ENCODE results near the gene TIMP3. TPM values are rescaled to one million over a fixed set of nuclear protein-coding genes. Genes with fewer than 3 reads are reported as not detected.

Gene TIMP3
- total RNA-seq, 1 donor from 2014 or later, result 288 TPM

- ATAC-seq, result no peak
- intact Hi-C loops (cut with DNase I), result loop anchor here (10.0 kb wide), 1 partner anchor 144 kb away; no protein-coding TSS in a partner anchor
Measured at GRCh38 chr22:32841175-32841574, 39.7 kb downstream of the TIMP3 start.

GRCh38 chr22:32842486-32842885, 41.0 kb downstream of the TIMP3 start:
- intact Hi-C loops (cut with DNase I), result loop anchor here (10.0 kb wide), 1 partner anchor 142 kb away; no protein-coding TSS in a partner anchor
- DNase-seq (ENCODE audit: missing footprints) (no peak), ATAC-seq (no peak)

More at GRCh38 chr22:32841175-32841574, 39.7 kb downstream of the TIMP3 start:
- DNase-seq (ENCODE audit: missing footprints), result no peak

GRCh38 chr22:32843300-32843699, 41.8 kb downstream of the TIMP3 start:
- intact Hi-C loops (cut with DNase I), result loop anchor here (10.0 kb wide), 1 partner anchor 142 kb away; no protein-coding TSS in a partner anchor
- DNase-seq (ENCODE audit: missing footprints), result no peak
- ATAC-seq, result no peak

- DNase-seq (ENCODE audit: missing footprints), result no peak
- intact Hi-C loops (cut with DNase I), result loop anchor here (10.0 kb wide), 1 partner anchor 141 kb away; no protein-coding TSS in a partner anchor
- ATAC-seq, result no peak
Measured at GRCh38 chr22:32844251-32844650, 42.7 kb downstream of the TIMP3 start.

- DNase-seq (ENCODE audit: missing footprints), result no peak
- intact Hi-C loops (cut with DNase I), result loop anchor here (10.0 kb wide), 1 partner anchor 138 kb away; no protein-coding TSS in a partner anchor
- ATAC-seq, result no peak
Measured at GRCh38 chr22:32846780-32847491, 45.4 kb downstream of the TIMP3 start.

GRCh38 chr22:32848226-32848625, 46.7 kb downstream of the TIMP3 start:
- intact Hi-C loops (cut with DNase I), result loop anchor here (10.0 kb wide), 1 partner anchor 137 kb away; no protein-coding TSS in a partner anchor
- no peak for ATAC-seq
- no peak for DNase-seq (ENCODE audit: missing footprints)

GRCh38 chr22:32849501-32849900, 48.0 kb downstream of the TIMP3 start:
- DNase-seq (ENCODE audit: missing footprints), result no peak
- ATAC-seq, result no peak
- intact Hi-C loops (cut with DNase I), result loop anchor here (10.0 kb wide), 1 partner anchor 135 kb away; no protein-coding TSS in a partner anchor

- no peak for DNase-seq (ENCODE audit: missing footprints)
- intact Hi-C loops (cut with DNase I), result loop anchor here (5.0 kb wide), 2 partner anchors 33 to 37 kb away; no protein-coding TSS in a partner anchor
- ATAC-seq, result no peak
Measured at GRCh38 chr22:32850157-32850556, 48.7 kb downstream of the TIMP3 start.

- peak; percentile 90 for DNase-seq (ENCODE audit: missing footprints)
- intact Hi-C loops (cut with DNase I), result loop anchor here (5.0 kb wide), 2 partner anchors 34 to 36 kb away; no protein-coding TSS in a partner anchor
Measured at GRCh38 chr22:32850591-32851517, 49.3 kb downstream of the TIMP3 start.

GRCh38 chr22:32852395-32853251, 51.1 kb downstream of the TIMP3 start:
- ATAC-seq, result peak; percentile 82
- DNase-seq (ENCODE audit: missing footprints), result peak; percentile 83
- intact Hi-C loops (cut with DNase I), result loop anchor here (2.0 to 5.0 kb wide), 3 partner anchors 35 to 48 kb away; no protein-coding TSS in a partner anchor

More at GRCh38 chr22:32850591-32851517, 49.3 kb downstream of the TIMP3 start:
- peak; percentile 47 for ATAC-seq

- ATAC-seq (no peak), DNase-seq (ENCODE audit: missing footprints) (no peak)
- intact Hi-C loops (cut with DNase I), result loop anchor here (2.0 to 5.0 kb wide), 4 partner anchors 34 to 325 kb away; no protein-coding TSS in a partner anchor
Measured at GRCh38 chr22:32853662-32854061, 52.2 kb downstream of the TIMP3 start.

- intact Hi-C loops (cut with DNase I), result loop anchor here (2.0 to 5.0 kb wide), 3 partner anchors 33 to 326 kb away; no protein-coding TSS in a partner anchor
- DNase-seq (ENCODE audit: missing footprints) (peak; percentile 75), ATAC-seq (no peak)
Measured at GRCh38 chr22:32854351-32854804, 52.9 kb downstream of the TIMP3 start.

GRCh38 chr22:32855045-32855756, 53.7 kb downstream of the TIMP3 start:
- intact Hi-C loops (cut with DNase I), result loop anchor here (2.0 kb wide), 1 partner anchor 326 kb away; no protein-coding TSS in a partner anchor
- ATAC-seq (no peak), DNase-seq (ENCODE audit: missing footprints) (no peak)

GRCh38 chr22:32858121-32858703, 56.7 kb downstream of the TIMP3 start:
- no peak for DNase-seq (ENCODE audit: missing footprints)
- no peak for ATAC-seq
- intact Hi-C loops (cut with DNase I), result no loop called here

GRCh38 chr22:32858957-32859356, 57.5 kb downstream of the TIMP3 start:
- ATAC-seq, result no peak
- no peak for DNase-seq (ENCODE audit: missing footprints)
- intact Hi-C loops (cut with DNase I), result no loop called here

- ATAC-seq (no peak), DNase-seq (ENCODE audit: missing footprints) (no peak)
- intact Hi-C loops (cut with DNase I), result no loop called here
Measured at GRCh38 chr22:32859743-32860142, 58.2 kb downstream of the TIMP3 start.

- intact Hi-C loops (cut with DNase I), result no loop called here
- DNase-seq (ENCODE audit: missing footprints) (no peak), ATAC-seq (no peak)
Measured at GRCh38 chr22:32861330-32861729, 59.8 kb downstream of the TIMP3 start.
